H1 (cell line): ENCODE measurements around the gene NONO.
"Not testable (repeated sequence)": the region's sequence is repeated elsewhere in the genome, so short reads cannot be mapped to it uniquely, and the experiment has no call there.

Source experiments
- EP300 ChIP-seq, 2 experiments: IDR thresholded peaks; 1 replicate in 1 of 2; 2 replicates in 1 of 2; pipeline ENCODE4 v1.6.1; 2011 to 2012; ENCODE audit warnings: low read depth in 2 of 2, low read length in 2 of 2, mild to moderate bottlenecking in 2 of 2, borderline replicate concordance in 1 of 2, inconsistent platforms in 1 of 2, moderate library complexity in 1 of 2
- JUN ChIP-seq: IDR thresholded peaks from 2 replicates; pipeline ENCODE4 v1.6.1; 2011; ENCODE audit warnings: low read depth, mild to moderate bottlenecking, improper control_type of control experiment, low read length
- KDM1A ChIP-seq: fragments of 200-600, 300-600 bp; sonication (generic); IDR thresholded peaks from 2 replicates; pipeline ENCODE4 v1.7.1; 2016; ENCODE audit warnings: mild to moderate bottlenecking, low read length, borderline replicate concordance
- NRF1 ChIP-seq: IDR thresholded peaks from 2 replicates; pipeline ENCODE4 v1.6.1; 2011; ENCODE audit warnings: mild to moderate bottlenecking, low read depth, low read length, improper control_type of control experiment
- POLR2A ChIP-seq, 2 experiments: IDR thresholded peaks; 1 replicate in 1 of 2; 2 replicates in 1 of 2; pipeline ENCODE4 v1.6.1; 2011; ENCODE audit warnings: low read depth in 2 of 2, low read length in 2 of 2, mild to moderate bottlenecking in 2 of 2; ENCODE audit errors: control extremely low read depth in 1 of 2
- POLR2AphosphoS5 ChIP-seq: IDR thresholded peaks from 2 replicates; pipeline ENCODE4 v1.6.1; 2011; ENCODE audit warnings: low read depth, low read length
- RFX5 ChIP-seq: IDR thresholded peaks from 2 replicates; pipeline ENCODE4 v1.6.1; 2011; ENCODE audit warnings: low read depth, low read length, improper control_type of control experiment, borderline replicate concordance
- SIN3A ChIP-seq, 2 experiments: IDR thresholded peaks in 1 of 2; conservative IDR thresholded peaks in 1 of 2; 2 replicates each; pipeline ENCODE4 v1.6.1; 2011 to 2012; ENCODE audit warnings: low read length in 2 of 2, improper control_type of control experiment in 1 of 2, low read depth in 1 of 2, mild to moderate bottlenecking in 1 of 2
- YY1 ChIP-seq: IDR thresholded peaks from 2 replicates; pipeline ENCODE4 v1.6.1; 2011; ENCODE audit warnings: low read depth, mild to moderate bottlenecking, low read length
- TF ChIP-seq, protein P1 (sequence below), 3 experiments: IDR thresholded peaks; 1 replicate in 2 of 3; 2 replicates in 1 of 3; pipeline versions ENCODE4 v1.5.1 to v1.6.1; 2011; ENCODE audit warnings: low read length in 3 of 3, mild to moderate bottlenecking in 3 of 3, inconsistent platforms in 2 of 3, low read depth in 1 of 3, moderate library complexity in 1 of 3; ENCODE audit not compliant: insufficient read depth in 1 of 3; ENCODE audit errors: control extremely low read depth in 1 of 3
- TF ChIP-seq, protein P2 (sequence below): IDR thresholded peaks from 2 replicates; pipeline ENCODE4 v1.6.1; 2012; ENCODE audit warnings: inconsistent platforms

DNA sequence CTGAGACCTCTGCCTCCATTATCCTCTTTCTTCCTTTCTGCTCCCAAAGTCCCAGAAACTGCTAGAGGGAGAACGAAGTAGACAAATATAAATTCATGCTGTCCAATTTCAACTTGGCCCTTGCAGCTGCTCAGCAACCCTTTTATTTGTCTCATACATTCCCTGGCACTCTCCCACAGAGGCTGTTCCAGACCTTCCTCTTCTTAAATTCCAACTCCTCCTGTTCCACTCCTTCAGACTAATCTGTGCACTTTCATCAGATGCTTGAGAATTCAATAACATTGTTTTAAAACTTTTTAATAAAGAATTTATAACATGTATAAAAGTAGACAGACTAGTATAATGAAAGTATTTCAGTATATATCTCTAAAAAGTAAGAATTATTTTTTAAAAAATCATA is 33.5 kb downstream of the NONO start:
- TF ChIP-seq RFX5; NRF1; POLR2AphosphoS5; KDM1A; POLR2A (IDR thresholded peaks at IDR 0.05; ENCODE audit: control extremely low read depth in 1 of 2, low read depth in 2 of 2, low read length in 2 of 2); SIN3A (conservative IDR thresholded peaks at IDR 0.05 in 1 of 2, IDR thresholded peaks at IDR 0.05 in 1 of 2; ENCODE audit: low read depth in 1 of 2, low read length in 2 of 2); YY1; JUN; EP300 (IDR thresholded peaks at IDR 0.05; ENCODE audit: borderline replicate concordance in 1 of 2, low read depth in 2 of 2, low read length in 2 of 2): not testable (repeated sequence)
- TF ChIP-seq, protein P1, sequence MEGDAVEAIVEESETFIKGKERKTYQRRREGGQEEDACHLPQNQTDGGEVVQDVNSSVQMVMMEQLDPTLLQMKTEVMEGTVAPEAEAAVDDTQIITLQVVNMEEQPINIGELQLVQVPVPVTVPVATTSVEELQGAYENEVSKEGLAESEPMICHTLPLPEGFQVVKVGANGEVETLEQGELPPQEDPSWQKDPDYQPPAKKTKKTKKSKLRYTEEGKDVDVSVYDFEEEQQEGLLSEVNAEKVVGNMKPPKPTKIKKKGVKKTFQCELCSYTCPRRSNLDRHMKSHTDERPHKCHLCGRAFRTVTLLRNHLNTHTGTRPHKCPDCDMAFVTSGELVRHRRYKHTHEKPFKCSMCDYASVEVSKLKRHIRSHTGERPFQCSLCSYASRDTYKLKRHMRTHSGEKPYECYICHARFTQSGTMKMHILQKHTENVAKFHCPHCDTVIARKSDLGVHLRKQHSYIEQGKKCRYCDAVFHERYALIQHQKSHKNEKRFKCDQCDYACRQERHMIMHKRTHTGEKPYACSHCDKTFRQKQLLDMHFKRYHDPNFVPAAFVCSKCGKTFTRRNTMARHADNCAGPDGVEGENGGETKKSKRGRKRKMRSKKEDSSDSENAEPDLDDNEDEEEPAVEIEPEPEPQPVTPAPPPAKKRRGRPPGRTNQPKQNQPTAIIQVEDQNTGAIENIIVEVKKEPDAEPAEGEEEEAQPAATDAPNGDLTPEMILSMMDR (IDR thresholded peaks at IDR 0.05; ENCODE audit: control extremely low read depth in 1 of 3, insufficient read depth in 1 of 3, low read depth in 1 of 3, low read length in 3 of 3): not testable (repeated sequence)
- TF ChIP-seq, protein P2, sequence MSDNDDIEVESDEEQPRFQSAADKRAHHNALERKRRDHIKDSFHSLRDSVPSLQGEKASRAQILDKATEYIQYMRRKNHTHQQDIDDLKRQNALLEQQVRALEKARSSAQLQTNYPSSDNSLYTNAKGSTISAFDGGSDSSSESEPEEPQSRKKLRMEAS: not testable (repeated sequence)
